Endothelial cell of umbilical vein (primary cell): ENCODE measurements around the gene DOCK4.

Experiments
- CTCF ChIP-seq, 2 donors: IDR thresholded peaks; 1 replicate in 1 of 2; 2 replicates in 1 of 2; pipeline ENCODE4 v1.5.1; 2011; ENCODE audit warnings: low read length in 2 of 2, mild to moderate bottlenecking in 2 of 2, moderate library complexity in 2 of 2, control low read depth in 1 of 2, inconsistent platforms in 1 of 2, low read depth in 1 of 2; ENCODE audit not compliant: insufficient read depth in 1 of 2; ENCODE audit errors: extremely low read depth in 1 of 2
- EZH2 ChIP-seq: IDR thresholded peaks from 2 replicates; pipeline ENCODE4 v1.6.1; 2012; ENCODE audit warnings: borderline replicate concordance, low read depth, mild to moderate bottlenecking, moderate library complexity, low read length, inconsistent platforms; ENCODE audit not compliant: severe bottlenecking
- FOS ChIP-seq: IDR thresholded peaks from 2 replicates; pipeline ENCODE4 v1.6.1; 2011; ENCODE audit warnings: mild to moderate bottlenecking, low read length, moderate library complexity, borderline replicate concordance; ENCODE audit not compliant: insufficient read depth
- JUN ChIP-seq: IDR thresholded peaks from 2 replicates; pipeline ENCODE4 v1.6.1; 2011; ENCODE audit warnings: borderline replicate concordance, low read depth; ENCODE audit not compliant: insufficient read length, insufficient read depth
- MAX ChIP-seq: IDR thresholded peaks from 2 replicates; pipeline ENCODE4 v1.6.1; 2011; ENCODE audit not compliant: insufficient read depth, insufficient read length
- MYC ChIP-seq: IDR thresholded peaks from one replicate; pipeline ENCODE4 v1.6.1; 2011; ENCODE audit warnings: mild to moderate bottlenecking, low read depth, low read length
- POLR2A ChIP-seq: IDR thresholded peaks from 2 replicates; pipeline ENCODE4 v1.6.1; 2012; ENCODE audit warnings: low read depth, mild to moderate bottlenecking, control low read depth, low read length
- POLR2AphosphoS5 ChIP-seq: IDR thresholded peaks from 2 replicates; pipeline ENCODE4 v1.6.1; 2012; ENCODE audit warnings: low read depth, mild to moderate bottlenecking, control low read depth, low read length, moderate library complexity; ENCODE audit not compliant: insufficient read depth

- no peak for TF ChIP-seq MAX
- TF ChIP-seq CTCF (IDR thresholded peaks at IDR 0.05; ENCODE audit: extremely low read depth in 1 of 2, insufficient read depth in 1 of 2, low read depth in 1 of 2, low read length in 2 of 2): no peak
- no peak for TF ChIP-seq POLR2AphosphoS5
- TF ChIP-seq POLR2A: no peak
- no peak for TF ChIP-seq EZH2
- TF ChIP-seq JUN: no peak
- TF ChIP-seq FOS: no peak
- no peak for TF ChIP-seq MYC
Measured at GRCh38 chr7:111919164-111919563, 287.0 kb downstream of the DOCK4 start.
